ENCODE results near the gene SPECC1. TPM values are rescaled to one million over a fixed set of nuclear protein-coding genes. Genes with fewer than 3 reads are reported as not detected.

SPECC1 gene
- total and polyA plus RNA-seq, 9 of the 15 experiments (the other 6 are each of a cell fraction or from before 2014, with no cell fraction given), result 2.4 to 19.6 (median 14.7) TPM

DNA sequence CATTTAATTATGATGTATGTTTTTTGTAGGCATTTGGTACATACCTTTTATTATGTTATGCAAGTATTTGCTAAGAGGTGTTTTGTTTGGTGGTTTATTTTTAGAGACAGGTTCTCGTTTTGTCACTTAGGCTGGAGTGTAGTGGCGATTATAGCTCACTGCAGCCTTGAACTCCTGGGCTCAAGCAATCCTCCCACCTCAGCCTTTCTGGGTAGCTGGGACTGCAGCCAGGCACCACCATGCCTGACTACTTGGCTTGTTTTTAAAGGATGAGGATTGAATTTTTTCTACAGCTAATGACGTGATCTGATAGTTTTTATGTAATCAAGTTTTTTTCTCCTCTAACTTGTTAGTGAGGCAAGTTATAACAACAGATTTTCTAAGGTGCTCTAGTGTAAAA, 199.6 kb downstream of the SPECC1 start:
- TF ChIP-seq NFIC (IDR thresholded peaks at IDR 0.05), result no peak
- TF ChIP-seq SUPT5H (IDR thresholded peaks at IDR 0.05), result no peak
- no peak for TF ChIP-seq NR2F6 (CRISPR knock-in tag; IDR thresholded peaks at IDR 0.05)
- TF ChIP-seq ZNF696 (CRISPR knock-in tag; conservative IDR thresholded peaks at IDR 0.05), result no peak
- TF ChIP-seq SMAD1 (IDR thresholded peaks at IDR 0.05; ENCODE audit: low read depth, low read length, partially characterized antibody), result no peak
- TF ChIP-seq NCOA4 (IDR thresholded peaks at IDR 0.05; ENCODE audit: partially characterized antibody), result no peak
- TF ChIP-seq ZFX (CRISPR knock-in tag; IDR thresholded peaks at IDR 0.05), result no peak
- TF ChIP-seq, protein P1, sequence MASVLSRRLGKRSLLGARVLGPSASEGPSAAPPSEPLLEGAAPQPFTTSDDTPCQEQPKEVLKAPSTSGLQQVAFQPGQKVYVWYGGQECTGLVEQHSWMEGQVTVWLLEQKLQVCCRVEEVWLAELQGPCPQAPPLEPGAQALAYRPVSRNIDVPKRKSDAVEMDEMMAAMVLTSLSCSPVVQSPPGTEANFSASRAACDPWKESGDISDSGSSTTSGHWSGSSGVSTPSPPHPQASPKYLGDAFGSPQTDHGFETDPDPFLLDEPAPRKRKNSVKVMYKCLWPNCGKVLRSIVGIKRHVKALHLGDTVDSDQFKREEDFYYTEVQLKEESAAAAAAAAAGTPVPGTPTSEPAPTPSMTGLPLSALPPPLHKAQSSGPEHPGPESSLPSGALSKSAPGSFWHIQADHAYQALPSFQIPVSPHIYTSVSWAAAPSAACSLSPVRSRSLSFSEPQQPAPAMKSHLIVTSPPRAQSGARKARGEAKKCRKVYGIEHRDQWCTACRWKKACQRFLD (CRISPR knock-in tag; IDR thresholded peaks at IDR 0.05), result no peak
- no peak for TF ChIP-seq EWSR1 (IDR thresholded peaks at IDR 0.05; ENCODE audit: borderline replicate concordance, low read depth, partially characterized antibody)
- TF ChIP-seq ILF3 (IDR thresholded peaks at IDR 0.05; ENCODE audit: borderline replicate concordance), result no peak
- no peak for TF ChIP-seq C11orf30 (IDR thresholded peaks at IDR 0.05; ENCODE audit: low read depth)
- TF ChIP-seq ZNF133 (CRISPR knock-in tag; IDR thresholded peaks at IDR 0.05), result no peak
- TF ChIP-seq, protein P2, sequence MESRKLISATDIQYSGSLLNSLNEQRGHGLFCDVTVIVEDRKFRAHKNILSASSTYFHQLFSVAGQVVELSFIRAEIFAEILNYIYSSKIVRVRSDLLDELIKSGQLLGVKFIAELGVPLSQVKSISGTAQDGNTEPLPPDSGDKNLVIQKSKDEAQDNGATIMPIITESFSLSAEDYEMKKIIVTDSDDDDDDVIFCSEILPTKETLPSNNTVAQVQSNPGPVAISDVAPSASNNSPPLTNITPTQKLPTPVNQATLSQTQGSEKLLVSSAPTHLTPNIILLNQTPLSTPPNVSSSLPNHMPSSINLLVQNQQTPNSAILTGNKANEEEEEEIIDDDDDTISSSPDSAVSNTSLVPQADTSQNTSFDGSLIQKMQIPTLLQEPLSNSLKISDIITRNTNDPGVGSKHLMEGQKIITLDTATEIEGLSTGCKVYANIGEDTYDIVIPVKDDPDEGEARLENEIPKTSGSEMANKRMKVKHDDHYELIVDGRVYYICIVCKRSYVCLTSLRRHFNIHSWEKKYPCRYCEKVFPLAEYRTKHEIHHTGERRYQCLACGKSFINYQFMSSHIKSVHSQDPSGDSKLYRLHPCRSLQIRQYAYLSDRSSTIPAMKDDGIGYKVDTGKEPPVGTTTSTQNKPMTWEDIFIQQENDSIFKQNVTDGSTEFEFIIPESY (CRISPR knock-in tag; IDR thresholded peaks at IDR 0.05), result no peak
- Histone ChIP-seq H3K36me3 (ENCODE audit: control insufficient read depth, insufficient read depth, low read length) (peaks cover 7% of the 10 kb centered on the region; the same call in 2 of the 3 replicates), H3K9ac (ENCODE audit: insufficient read depth in 1 of 2, low read depth in 2 of 2, low read length in 2 of 2) (no peak overlapping the region; a peak in 1 of 4 replicates), H4K20me1 (replicated peaks; ENCODE audit: control insufficient read depth, insufficient read depth, low read length) (no peaks in the 10 kb centered on the region), H3K4me2 (ENCODE audit: insufficient read depth, low read length) (no peak overlapping the region), H3K9me3 (replicated peaks; ENCODE audit: control insufficient read depth, insufficient read depth, low read depth, low read length) (no peaks in the 10 kb centered on the region), H3K4me1 (replicated peaks in 1 of 2; ENCODE audit: control insufficient read depth in 2 of 2, insufficient read depth in 2 of 2, low read length in 2 of 2) (peaks cover 0 to 24% of the 10 kb centered on the region in 2 experiments; a peak in 3 of 5 replicates), H2AFZ (ENCODE audit: low read depth, low read length) (no peak overlapping the region), H3K27me3 (ENCODE audit: control insufficient read depth in 2 of 2, insufficient read depth in 2 of 2, low read length in 2 of 2) (no peaks in the 10 kb centered on the region), H3K79me2 (ENCODE audit: control insufficient read depth, insufficient read depth, low read length) (no peaks in the 10 kb centered on the region; the same call in 2 of the 3 replicates), H3K27ac (ENCODE audit: extremely low read depth, low read depth, low read length) (no peak overlapping the region), H3K4me3 (no peak overlapping the region), H3K9me1 (ENCODE audit: control insufficient read depth, insufficient read depth, low read length) (no peaks in the 10 kb centered on the region)
- FAIRE-seq (no peak), ATAC-seq (no peak), DNase-seq (ENCODE audit: extremely low read depth in 1 of 4, low spot score in 3 of 4) (no peak)
- ChIA-PET POLR2A (no interaction called here), CTCF (ENCODE audit: low intra/inter-chr PET ratio) (interaction anchor here (0.5 kb wide), 1 partner anchor 13 kb away, joined by 4 read pairs; no protein-coding TSS in a partner anchor)
- no TSS peak for BruUV-seq (replicated peaks)
- 68% methylated on average over 3 of the region's 3 CpGs for WGBS (ENCODE audit: insufficient coverage, low coverage, missing lambda C conversion rate)
- in situ Hi-C loops (cut with MboI) (no loop called here), intact Hi-C loops (cut with micrococcal nuclease) (no loop called here)
